ENCODE measurements around the gene DAND5. TPM values are rescaled to one million over a fixed set of nuclear protein-coding genes. Genes with fewer than 3 reads are reported as not detected.
"Not testable (repeated sequence)": the region's sequence is repeated elsewhere in the genome, so short reads cannot be mapped to it uniquely, and the experiment has no call there.

Gene DAND5
- total RNA-seq, 1 donor = under 0.01 TPM

DNA sequence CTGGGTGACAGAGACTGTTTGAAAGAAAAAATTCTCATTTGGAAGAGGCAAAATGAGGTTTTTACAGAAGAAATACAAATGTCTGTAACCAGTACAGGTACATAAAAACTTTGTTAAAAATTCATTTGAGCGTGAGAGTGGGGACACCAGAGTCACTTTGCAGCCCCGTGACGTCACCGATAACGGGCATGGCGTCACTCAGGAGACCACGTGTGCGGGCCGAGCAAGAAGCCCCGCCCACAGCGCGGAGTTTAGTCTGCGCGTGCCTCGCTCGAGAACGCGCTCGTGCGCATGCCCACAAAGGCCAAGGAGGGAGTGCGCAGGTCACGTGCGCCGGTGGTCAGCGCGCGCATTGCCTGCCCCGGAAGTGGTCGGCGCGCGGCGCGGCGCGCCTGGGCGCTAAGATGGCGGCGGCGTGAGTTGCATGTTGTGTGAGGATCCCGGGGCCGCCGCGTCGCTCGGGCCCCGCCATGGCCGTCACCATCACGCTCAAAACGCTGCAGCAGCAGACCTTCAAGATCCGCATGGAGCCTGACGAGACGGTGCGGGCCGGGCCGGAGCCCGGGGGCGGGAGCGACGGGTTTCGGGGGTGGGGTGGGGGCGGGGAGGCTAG, 23.8 kb upstream of the DAND5 start, which contains the start of gene RAD23A:
RAD23A (plus strand) TSS at position 384 of the 613 bp plus-strand sequence; CDS start at position 471, 87 bp downstream.
- DNase-seq (ENCODE audit: low read depth in 2 of 3, low spot score in 2 of 3) = peak; percentile 99 to 100 (median 99)

DNA sequence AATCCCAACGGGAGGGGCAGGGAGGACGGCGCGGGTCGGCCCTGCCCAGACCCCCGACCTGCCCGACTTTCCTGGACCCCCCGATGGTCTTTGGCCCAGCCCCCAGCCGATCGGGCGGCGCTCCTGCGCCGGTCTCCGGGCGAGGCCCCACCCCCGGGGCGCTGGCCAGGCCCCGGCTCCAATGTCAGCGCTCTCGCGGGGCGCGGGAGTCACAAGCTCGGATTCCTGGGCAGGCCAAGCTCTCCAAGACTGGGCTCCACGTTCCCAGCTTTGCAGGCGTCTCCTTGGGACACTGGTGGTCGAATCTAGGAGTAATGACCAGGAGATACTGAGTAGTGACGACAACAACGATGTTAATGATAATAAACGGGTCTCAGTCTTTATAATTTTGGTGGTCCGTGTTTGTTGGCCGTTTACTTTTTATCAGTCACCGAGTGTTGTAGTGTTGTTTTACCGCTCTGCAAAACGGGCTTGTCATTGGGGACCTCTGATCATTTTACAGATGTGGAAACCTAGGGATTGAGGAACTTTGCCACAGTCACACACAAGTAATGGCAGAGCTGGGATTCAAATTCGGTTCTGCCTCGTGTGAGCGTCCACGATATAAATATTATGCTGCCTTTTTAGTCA, 23.2 kb upstream of the DAND5 start:
- peak in 2 of 3 donors; percentile 63 to 65 for DNase-seq (ENCODE audit: low read depth in 2 of 3, low spot score in 2 of 3)

GRCh38 chr19:12946731-12947496, 22.5 kb upstream of the DAND5 start:
- DNase-seq (ENCODE audit: low read depth in 2 of 3, low spot score in 2 of 3) = no peak

- DNase-seq (ENCODE audit: low read depth in 2 of 3, low spot score in 2 of 3) = peak in 1 of 3 donors; percentile 50
Measured at GRCh38 chr19:12947702-12948611, 21.4 kb upstream of the DAND5 start.

- DNase-seq (ENCODE audit: low read depth in 2 of 3, low spot score in 2 of 3) = no peak
Measured at GRCh38 chr19:12948612-12949362, 20.6 kb upstream of the DAND5 start.

- DNase-seq (ENCODE audit: low read depth in 2 of 3, low spot score in 2 of 3) = no peak
Measured at GRCh38 chr19:12949363-12950283, 19.8 kb upstream of the DAND5 start.

DNA sequence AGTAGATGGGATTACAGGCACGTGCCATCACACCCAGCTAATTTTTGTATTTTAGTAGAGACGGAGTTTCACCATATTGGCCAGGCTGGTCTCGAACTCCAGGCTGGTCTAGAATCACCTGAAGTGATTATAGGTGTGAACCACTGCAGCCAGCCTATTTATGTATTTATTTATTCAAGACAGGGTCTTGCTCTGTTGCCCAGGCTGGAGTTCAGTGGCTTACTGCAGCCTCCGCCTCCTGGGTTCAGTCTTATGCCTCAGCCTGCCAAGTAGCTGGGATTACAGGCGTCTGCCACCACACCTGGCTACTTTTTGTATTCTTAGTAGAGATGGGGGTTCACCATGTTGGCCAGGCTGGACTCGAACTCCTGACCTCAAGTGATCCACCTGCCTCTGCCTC, 17.3 kb upstream of the DAND5 start:
- not testable (repeated sequence) for DNase-seq (ENCODE audit: low read depth in 2 of 3, low spot score in 2 of 3)

GRCh38 chr19:12952488-12953137, 16.8 kb upstream of the DAND5 start:
- DNase-seq (ENCODE audit: low read depth in 2 of 3, low spot score in 2 of 3) = peak in 1 of 3 donors; percentile 64

DNA sequence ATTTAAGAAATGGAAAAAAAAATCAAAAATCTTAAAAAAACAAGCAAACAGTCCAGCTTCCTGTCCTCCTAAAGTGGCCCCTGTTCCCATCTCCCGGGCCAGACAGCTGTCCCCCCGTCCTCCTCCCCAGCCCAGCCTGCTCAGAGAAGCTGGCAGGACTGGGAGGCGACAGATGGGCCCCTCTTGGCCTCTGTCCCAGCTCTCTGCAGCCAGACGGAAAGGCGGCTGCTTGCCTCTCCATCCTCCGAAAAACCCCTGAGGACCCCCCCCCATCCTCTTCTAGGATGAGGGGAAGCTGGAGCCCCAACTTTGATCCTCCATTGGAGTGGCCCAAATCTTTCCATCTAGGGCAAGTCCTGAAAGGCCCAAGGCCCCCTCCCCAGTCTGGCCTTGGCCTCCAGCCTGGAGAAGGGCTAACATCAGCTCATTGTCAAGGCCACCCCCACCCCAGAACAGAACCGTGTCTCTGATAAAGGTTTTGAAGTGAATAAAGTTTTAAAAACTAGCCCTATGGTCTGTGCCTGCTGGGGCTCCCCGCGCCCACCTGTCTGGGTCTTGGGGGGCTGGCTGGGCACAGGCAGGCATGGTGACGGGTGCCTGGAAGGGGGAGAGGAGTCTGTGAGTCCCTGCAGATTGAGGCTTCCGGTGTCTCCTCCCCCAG, 16.1 kb upstream of the DAND5 start:
- DNase-seq (ENCODE audit: low read depth in 2 of 3, low spot score in 2 of 3) = no peak

DNA sequence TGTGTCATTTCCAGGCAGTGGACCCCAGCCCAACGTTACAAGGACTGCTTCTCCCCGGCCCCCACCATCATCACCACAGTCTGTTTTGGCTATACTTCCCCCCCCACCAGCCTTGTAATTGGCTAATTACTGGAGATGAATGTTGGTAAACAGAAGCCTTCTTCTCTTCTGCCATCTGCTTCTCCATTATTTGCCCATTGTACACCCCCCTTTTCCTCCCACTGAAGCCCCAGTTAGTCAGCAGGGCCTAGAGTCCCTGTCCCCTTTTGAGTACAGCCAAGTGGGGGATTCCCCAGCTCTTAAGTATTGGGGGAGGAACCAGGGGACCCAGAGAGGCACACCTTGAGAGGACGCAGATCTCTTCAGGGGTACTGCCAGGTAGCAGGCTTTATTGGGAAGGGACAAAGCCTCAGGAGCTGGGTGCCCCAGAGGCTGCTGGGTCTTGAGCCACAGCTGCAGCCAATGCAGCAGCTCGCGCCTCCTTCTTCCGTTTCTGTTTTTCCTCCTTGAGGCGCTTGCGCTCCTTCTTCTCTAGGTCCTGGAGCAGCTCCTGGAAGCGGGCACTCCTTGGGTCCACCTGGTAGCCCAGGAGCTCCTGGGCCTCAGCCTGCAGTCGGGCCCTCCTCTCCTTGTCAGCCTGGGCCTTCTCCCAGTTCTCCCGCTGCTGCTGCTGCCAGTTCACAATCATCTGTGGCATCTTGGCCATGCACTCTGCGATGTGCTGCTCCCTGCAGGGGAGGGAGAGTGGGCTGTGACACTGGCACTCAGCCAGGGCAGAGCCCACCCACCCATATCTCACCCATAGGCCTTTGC, 15.4 kb upstream of the DAND5 start:
- no peak for DNase-seq (ENCODE audit: low read depth in 2 of 3, low spot score in 2 of 3)

- DNase-seq (ENCODE audit: low read depth in 2 of 3, low spot score in 2 of 3) = no peak
Measured at GRCh38 chr19:12954612-12954962, 14.8 kb upstream of the DAND5 start.

GRCh38 chr19:12955575-12955974, 13.8 kb upstream of the DAND5 start:
- not testable (repeated sequence) for DNase-seq (ENCODE audit: low read depth in 2 of 3, low spot score in 2 of 3)

GRCh38 chr19:12955996-12956395, 13.4 kb upstream of the DAND5 start:
- no peak for DNase-seq (ENCODE audit: low read depth in 2 of 3, low spot score in 2 of 3)

GRCh38 chr19:12956446-12957388, 12.7 kb upstream of the DAND5 start, which contains the start of gene GADD45GIP1:
Gene GADD45GIP1, minus strand, starts transcription at chr19:12957223. Its CDS starts 11 bp downstream, at chr19:12957212.
- peak in 2 of 3 donors; percentile 80 to 84 for DNase-seq (ENCODE audit: low read depth in 2 of 3, low spot score in 2 of 3)

DNA sequence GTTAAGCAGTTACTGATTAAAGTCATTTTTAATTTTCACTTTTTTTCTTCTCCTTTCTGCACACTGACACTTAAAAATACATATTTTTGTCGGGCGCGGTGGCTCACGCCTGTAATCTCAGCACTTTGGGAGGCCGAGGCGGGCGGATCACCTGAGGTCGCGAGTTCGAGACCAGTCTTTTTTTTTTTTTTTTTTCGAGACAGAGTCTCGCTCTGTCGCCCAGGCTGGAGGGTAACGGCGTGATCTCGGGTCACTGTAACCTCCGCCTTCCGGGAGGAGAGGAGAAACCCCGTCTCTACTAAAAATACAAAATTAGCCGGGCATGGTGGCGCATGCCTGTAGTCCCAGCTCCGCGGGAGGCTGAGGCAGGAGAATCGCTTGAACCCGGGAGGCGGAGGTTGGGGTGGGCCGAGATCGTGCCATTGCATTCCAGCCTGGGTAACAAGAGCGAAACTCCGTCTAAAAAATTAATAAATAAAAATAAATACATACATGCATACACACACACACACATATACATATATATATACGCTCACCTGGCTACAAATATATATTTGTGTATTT, 11.9 kb upstream of the DAND5 start:
- not testable (repeated sequence) for DNase-seq (ENCODE audit: low read depth in 2 of 3, low spot score in 2 of 3)

Data from hematopoietic multipotent progenitor cell (in vitro differentiated cells).